Liver (tissue), 3 donors: ENCODE measurements around the gene ARHGEF40.

Experiments
- HNF4G ChIP-seq: IDR thresholded peaks from 2 replicates; pipeline ENCODE4 v1.6.1; 2016; ENCODE audit warnings: antibody characterized with exemption
- RAD21 ChIP-seq, 2 donors: IDR thresholded peaks; 2 replicates each; pipeline ENCODE4 v1.6.1; 2016; ENCODE audit warnings: antibody characterized with exemption in 2 of 2, mild to moderate bottlenecking in 2 of 2
- TF ChIP-seq, protein P1 (sequence below): IDR thresholded peaks from 2 replicates; pipeline ENCODE4 v1.6.1; 2016; ENCODE audit warnings: antibody characterized with exemption
- TF ChIP-seq, protein P2 (sequence below): fragments of 150-350 bp; IDR thresholded peaks from 2 replicates; pipeline ENCODE4 v1.5.1; 2017; ENCODE audit warnings: improper control_type of control experiment, low read depth, low read length; ENCODE audit not compliant: missing input control
- donor health status: healthy.
- donor health status: healthy.

DNA sequence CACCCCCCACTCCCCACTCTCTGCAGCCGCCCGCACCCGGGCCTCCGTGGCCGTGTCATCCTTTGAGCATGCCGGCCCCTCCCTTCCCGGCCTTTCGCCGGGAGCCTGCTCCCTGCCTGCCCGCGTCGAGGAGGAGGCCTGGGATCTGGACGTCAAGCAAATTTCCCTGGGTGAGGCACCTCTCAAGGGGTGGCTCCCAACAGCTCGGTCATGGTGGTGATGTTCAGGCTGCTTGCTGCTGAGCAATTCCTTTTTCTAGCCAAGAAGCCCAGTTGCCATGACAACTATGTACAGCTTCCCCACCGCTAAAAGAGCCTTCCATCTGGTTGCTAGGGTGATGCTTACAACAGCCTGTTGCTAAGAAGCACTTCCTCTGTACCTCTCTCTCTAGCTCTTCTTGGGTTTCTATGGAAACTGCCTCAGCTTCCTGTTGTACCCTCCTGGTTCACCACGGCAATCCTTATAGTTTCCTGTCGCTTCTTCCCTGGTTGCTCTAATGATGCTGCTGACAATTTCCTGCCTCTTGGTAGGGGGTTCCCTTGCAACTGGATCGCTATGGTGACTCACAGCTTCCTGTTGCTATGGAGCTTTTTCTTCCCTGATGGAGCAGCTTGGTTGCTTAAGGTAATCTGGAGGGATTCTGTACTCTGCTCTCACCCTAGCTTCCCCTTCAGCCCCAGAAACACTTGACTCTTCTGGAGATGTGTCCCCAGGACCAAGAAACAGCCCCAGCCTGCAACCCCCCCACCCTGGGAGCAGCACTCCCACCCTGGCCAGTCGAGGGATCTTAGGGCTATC, 17.4 kb downstream of the ARHGEF40 start:
- TF ChIP-seq, protein P1, sequence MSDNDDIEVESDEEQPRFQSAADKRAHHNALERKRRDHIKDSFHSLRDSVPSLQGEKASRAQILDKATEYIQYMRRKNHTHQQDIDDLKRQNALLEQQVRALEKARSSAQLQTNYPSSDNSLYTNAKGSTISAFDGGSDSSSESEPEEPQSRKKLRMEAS: no peak
- TF ChIP-seq, protein P2, sequence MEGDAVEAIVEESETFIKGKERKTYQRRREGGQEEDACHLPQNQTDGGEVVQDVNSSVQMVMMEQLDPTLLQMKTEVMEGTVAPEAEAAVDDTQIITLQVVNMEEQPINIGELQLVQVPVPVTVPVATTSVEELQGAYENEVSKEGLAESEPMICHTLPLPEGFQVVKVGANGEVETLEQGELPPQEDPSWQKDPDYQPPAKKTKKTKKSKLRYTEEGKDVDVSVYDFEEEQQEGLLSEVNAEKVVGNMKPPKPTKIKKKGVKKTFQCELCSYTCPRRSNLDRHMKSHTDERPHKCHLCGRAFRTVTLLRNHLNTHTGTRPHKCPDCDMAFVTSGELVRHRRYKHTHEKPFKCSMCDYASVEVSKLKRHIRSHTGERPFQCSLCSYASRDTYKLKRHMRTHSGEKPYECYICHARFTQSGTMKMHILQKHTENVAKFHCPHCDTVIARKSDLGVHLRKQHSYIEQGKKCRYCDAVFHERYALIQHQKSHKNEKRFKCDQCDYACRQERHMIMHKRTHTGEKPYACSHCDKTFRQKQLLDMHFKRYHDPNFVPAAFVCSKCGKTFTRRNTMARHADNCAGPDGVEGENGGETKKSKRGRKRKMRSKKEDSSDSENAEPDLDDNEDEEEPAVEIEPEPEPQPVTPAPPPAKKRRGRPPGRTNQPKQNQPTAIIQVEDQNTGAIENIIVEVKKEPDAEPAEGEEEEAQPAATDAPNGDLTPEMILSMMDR: no peak
- no peak for TF ChIP-seq RAD21 (IDR thresholded peaks at IDR 0.05)
- no peak for TF ChIP-seq HNF4G
